Brain microvascular endothelial cell (primary cell): ENCODE data around the gene CHAT.

Experiments
- DNase-seq: peaks from one replicate; pipeline ENCODE4 v3.0.0-alpha.2; 2020
- H3K27ac ChIP-seq: fragments of 250-450 bp; sonication (Bioruptor Pico); 2 replicates; pipeline ENCODE4 v1.5.1; 2020; ENCODE audit warnings: mild to moderate bottlenecking, moderate library complexity
- H3K27me3 ChIP-seq: fragments of 250-450 bp; sonication (Bioruptor Pico); replicated peaks from 2 replicates; pipeline ENCODE4 v1.5.1; 2020; ENCODE audit warnings: mild to moderate bottlenecking
- H3K36me3 ChIP-seq: fragments of 250-450 bp; sonication (Bioruptor Pico); replicated peaks from 2 replicates; pipeline ENCODE4 v1.5.1; 2020; ENCODE audit warnings: mild to moderate bottlenecking
- H3K4me3 ChIP-seq: 2 replicates; pipeline ENCODE4 v1.5.1; 2011; ENCODE audit warnings: low read depth, mild to moderate bottlenecking, control low read depth, low read length, moderate library complexity
- CTCF ChIP-seq: IDR thresholded peaks from 2 replicates; pipeline ENCODE4 v1.5.1; 2011; ENCODE audit warnings: low read depth, mild to moderate bottlenecking, moderate library complexity, low read length, control low read depth, inconsistent platforms; ENCODE audit errors: missing control alignments
- in situ Hi-C: cut with HindIII; loops from 2 replicates; pipeline ENCODE4 v1.10.0; 2017; ENCODE audit warnings: low sequenced_read_pairs, low pct_ligation_motif_present

The CHAT gene

DNA sequence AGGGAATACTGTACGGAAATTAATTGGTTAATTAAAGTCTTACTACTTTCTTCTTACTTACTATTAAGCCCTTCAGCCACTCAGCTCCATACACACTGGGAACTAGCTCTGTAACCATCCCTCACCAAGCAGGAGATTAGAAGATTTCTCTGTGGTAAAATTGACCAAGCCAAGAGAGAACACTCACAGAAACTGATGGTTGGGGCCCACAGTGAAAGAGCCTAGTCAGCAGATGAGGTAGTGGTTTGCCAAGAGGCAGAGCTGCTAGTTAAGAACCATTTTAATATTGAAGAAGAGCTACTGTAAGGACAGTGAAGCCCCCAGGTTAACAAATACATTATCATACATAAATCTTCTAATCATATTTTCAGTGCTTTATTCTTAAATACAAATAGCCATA is 43.8 kb downstream of the CHAT start:
- no peak for TF ChIP-seq CTCF
- Histone ChIP-seq H3K4me3 (no peak overlapping the region), H3K36me3 (no peaks in the 10 kb centered on the region), H3K27ac (no peak overlapping the region), H3K27me3 (no peaks in the 10 kb centered on the region)
- in situ Hi-C loops, result no loop called here
- DNase-seq, result no peak

- no peaks in the 10 kb centered on the region for H3K36me3 ChIP-seq
- no peaks in the 10 kb centered on the region for H3K27me3 ChIP-seq
- no peak overlapping the region for H3K27ac ChIP-seq
- no peak for DNase-seq
- in situ Hi-C loops, result no loop called here
- no peak overlapping the region for H3K4me3 ChIP-seq
- TF ChIP-seq CTCF, result no peak
These were observed 47.5 kb downstream of the CHAT start for GRCh38 chr10:49661140-49661856.

- H3K27ac ChIP-seq, result no peak overlapping the region
- H3K4me3 ChIP-seq, result no peak overlapping the region
- in situ Hi-C loops, result no loop called here
- DNase-seq, result no peak
- H3K27me3 ChIP-seq, result no peaks in the 10 kb centered on the region
- H3K36me3 ChIP-seq, result no peaks in the 10 kb centered on the region
- TF ChIP-seq CTCF, result no peak
These were observed 48.5 kb downstream of the CHAT start for GRCh38 chr10:49662169-49662830.

- TF ChIP-seq CTCF, result no peak
- no peaks in the 10 kb centered on the region for H3K36me3 ChIP-seq
- no peak for DNase-seq
- H3K27me3 ChIP-seq, result no peaks in the 10 kb centered on the region
- no peak overlapping the region for H3K4me3 ChIP-seq
- H3K27ac ChIP-seq, result no peak overlapping the region
- in situ Hi-C loops, result no loop called here
These were observed 49.8 kb downstream of the CHAT start for GRCh38 chr10:49663596-49663995.

GRCh38 chr10:49664006-49664841 is 50.4 kb downstream of the CHAT start:
- Histone ChIP-seq H3K27ac (no peak overlapping the region), H3K36me3 (no peaks in the 10 kb centered on the region), H3K27me3 (peaks cover 2% of the 10 kb centered on the region), H3K4me3 (no peak overlapping the region)
- no peak for DNase-seq
- TF ChIP-seq CTCF, result no peak
- in situ Hi-C loops, result no loop called here
